HG03066 (cell line): ENCODE results near the gene ARFGEF3.

Experiments used
- ATAC-seq: cut with Tn5 transposase; IDR thresholded peaks from one replicate; pipeline ENCODE4 v1.9.1; 2021; ENCODE audit warnings: low read depth; ENCODE audit not compliant: unreplicated experiment

ARFGEF3 gene

GRCh38 chr6:138387577-138388368, 226.0 kb downstream of the ARFGEF3 start:
- no peak for ATAC-seq

GRCh38 chr6:138389551-138389950, 227.8 kb downstream of the ARFGEF3 start:
- ATAC-seq, result no peak
